GM18502 (cell line): Measurements from ENCODE around the gene CSF1R.
"Not testable (repeated sequence)": the region's sequence is repeated elsewhere in the genome, so short reads cannot be mapped to it uniquely, and the experiment has no call there.

Source experiments
- ATAC-seq: cut with Tn5 transposase; IDR thresholded peaks from one replicate; pipeline ENCODE4 v1.9.1; 2021; ENCODE audit warnings: mild to moderate bottlenecking; ENCODE audit not compliant: unreplicated experiment, poor library complexity

CSF1R gene

GRCh38 chr5:150035139-150035895 is 51.0 kb downstream of the CSF1R start:
- ATAC-seq: peak; percentile 98

GRCh38 chr5:150034662-150035061 is 51.7 kb downstream of the CSF1R start:
- peak; percentile 6 for ATAC-seq

GRCh38 chr5:150033334-150033733 is 53.0 kb downstream of the CSF1R start:
- no peak for ATAC-seq

GRCh38 chr5:150028047-150028446 is 58.3 kb downstream of the CSF1R start:
- ATAC-seq: not testable (repeated sequence)

- no peak for ATAC-seq
These were observed 59.6 kb downstream of the CSF1R start for GRCh38 chr5:150026682-150027172.

GRCh38 chr5:150024346-150024984 is 61.9 kb downstream of the CSF1R start:
- no peak for ATAC-seq

GRCh38 chr5:150023136-150023535 is 63.2 kb downstream of the CSF1R start:
- ATAC-seq: no peak

- no peak for ATAC-seq
These were observed 63.7 kb downstream of the CSF1R start for GRCh38 chr5:150022681-150023080.

- no peak for ATAC-seq
These were observed 64.2 kb downstream of the CSF1R start for GRCh38 chr5:150022158-150022531.

- no peak for ATAC-seq
These were observed 64.7 kb downstream of the CSF1R start for GRCh38 chr5:150021491-150022157.

GRCh38 chr5:150020249-150020648 is 66.1 kb downstream of the CSF1R start:
- ATAC-seq: no peak

- no peak for ATAC-seq
These were observed 68.9 kb downstream of the CSF1R start for GRCh38 chr5:150017226-150018005.

- ATAC-seq: no peak
These were observed 69.8 kb downstream of the CSF1R start for GRCh38 chr5:150016537-150016936.

GRCh38 chr5:150015415-150015814 is 70.9 kb downstream of the CSF1R start:
- no peak for ATAC-seq

GRCh38 chr5:150014456-150014855 is 71.9 kb downstream of the CSF1R start:
- ATAC-seq: no peak

GRCh38 chr5:150013931-150014330 is 72.4 kb downstream of the CSF1R start:
- no peak for ATAC-seq

- no peak for ATAC-seq
These were observed 76.5 kb downstream of the CSF1R start for GRCh38 chr5:150009671-150010387.

GRCh38 chr5:150007050-150007449 is 79.3 kb downstream of the CSF1R start:
- no peak for ATAC-seq

GRCh38 chr5:150006318-150006717 is 80.0 kb downstream of the CSF1R start:
- ATAC-seq: no peak
